Measurements from ENCODE around the gene VRTN. TPM values are rescaled to one million over a fixed set of nuclear protein-coding genes. Genes with fewer than 3 reads are reported as not detected.

VRTN gene
- total RNA-seq, 1 donor from 2014 or later, result 0.15 TPM

DNA sequence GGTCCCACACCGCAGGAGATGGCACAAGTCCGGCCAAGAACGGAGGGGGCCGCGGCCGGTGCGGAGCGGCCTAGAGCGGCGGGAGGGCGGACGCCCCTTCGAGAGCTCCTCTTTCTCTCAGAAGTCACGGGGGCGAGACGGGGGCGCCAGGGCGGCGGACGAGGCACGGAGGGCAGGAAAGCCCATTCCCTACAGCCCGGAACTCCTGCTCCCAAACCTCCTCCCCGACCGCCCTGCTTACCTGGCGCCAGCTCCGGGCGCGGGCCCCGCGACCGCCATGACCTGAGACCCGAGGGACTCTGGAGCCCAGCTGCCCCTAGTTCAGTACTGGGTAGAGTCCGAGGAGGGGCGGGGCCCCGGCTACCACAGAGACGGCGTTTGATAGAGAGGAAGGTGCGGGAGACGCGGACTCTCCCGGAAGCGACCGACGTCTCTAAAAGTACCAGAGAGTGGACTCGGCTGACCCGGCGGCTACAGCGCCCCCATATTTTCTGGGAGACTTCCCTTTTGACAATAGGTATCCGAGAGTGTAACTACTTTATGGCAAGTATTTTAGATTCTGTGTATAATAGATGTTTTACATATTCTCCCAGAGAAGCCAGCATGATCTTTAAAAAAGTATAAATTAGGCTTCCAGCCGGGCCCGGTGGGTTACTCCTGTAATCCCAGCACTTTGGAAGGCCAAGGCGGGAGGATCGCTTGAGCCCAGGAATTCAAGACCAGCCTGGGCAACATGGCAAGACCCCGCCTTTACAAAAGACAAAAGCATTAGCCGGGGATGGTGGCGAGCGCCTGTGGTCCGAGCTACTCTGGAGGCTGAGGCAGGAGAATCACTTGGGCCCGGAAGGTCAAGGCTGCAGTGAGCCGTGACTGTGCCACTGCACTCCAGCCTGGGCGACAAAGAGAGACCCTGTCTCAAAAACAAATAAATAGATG, 45.4 kb upstream of the VRTN start, which contains the start of gene ABCD4:
TSS of gene ABCD4 (minus strand) at position 301 of the 936 bp plus-strand sequence. CDS start at position 279, 22 bp downstream.
- TF ChIP-seq, protein P1, sequence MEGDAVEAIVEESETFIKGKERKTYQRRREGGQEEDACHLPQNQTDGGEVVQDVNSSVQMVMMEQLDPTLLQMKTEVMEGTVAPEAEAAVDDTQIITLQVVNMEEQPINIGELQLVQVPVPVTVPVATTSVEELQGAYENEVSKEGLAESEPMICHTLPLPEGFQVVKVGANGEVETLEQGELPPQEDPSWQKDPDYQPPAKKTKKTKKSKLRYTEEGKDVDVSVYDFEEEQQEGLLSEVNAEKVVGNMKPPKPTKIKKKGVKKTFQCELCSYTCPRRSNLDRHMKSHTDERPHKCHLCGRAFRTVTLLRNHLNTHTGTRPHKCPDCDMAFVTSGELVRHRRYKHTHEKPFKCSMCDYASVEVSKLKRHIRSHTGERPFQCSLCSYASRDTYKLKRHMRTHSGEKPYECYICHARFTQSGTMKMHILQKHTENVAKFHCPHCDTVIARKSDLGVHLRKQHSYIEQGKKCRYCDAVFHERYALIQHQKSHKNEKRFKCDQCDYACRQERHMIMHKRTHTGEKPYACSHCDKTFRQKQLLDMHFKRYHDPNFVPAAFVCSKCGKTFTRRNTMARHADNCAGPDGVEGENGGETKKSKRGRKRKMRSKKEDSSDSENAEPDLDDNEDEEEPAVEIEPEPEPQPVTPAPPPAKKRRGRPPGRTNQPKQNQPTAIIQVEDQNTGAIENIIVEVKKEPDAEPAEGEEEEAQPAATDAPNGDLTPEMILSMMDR (IDR thresholded peaks at IDR 0.05; ENCODE audit: partially characterized antibody, unreplicated experiment), result no peak
- no peaks in the 10 kb centered on the region for H3K4me1 Mint-ChIP-seq (ENCODE audit: low read depth, unreplicated experiment)
- no peaks in the 10 kb centered on the region for H3K27me3 Mint-ChIP-seq (ENCODE audit: unreplicated experiment)
- H3K36me3 Mint-ChIP-seq (ENCODE audit: unreplicated experiment), result peaks cover 5% of the 10 kb centered on the region
- peaks cover 6% of the 10 kb centered on the region for H3K9me3 Mint-ChIP-seq (ENCODE audit: unreplicated experiment)
- DNase-seq, result peak; percentile 97
- H3K27ac Mint-ChIP-seq (ENCODE audit: unreplicated experiment), result peak within 1 kb of the TSS; percentile 95
- peak within 1 kb of the TSS; percentile 93 for H3K4me3 Mint-ChIP-seq (ENCODE audit: unreplicated experiment)

- no peak overlapping the region for H3K4me3 Mint-ChIP-seq (ENCODE audit: unreplicated experiment)
Observed at GRCh38 chr14:74308695-74309094, 39.6 kb upstream of the VRTN start.

DNA sequence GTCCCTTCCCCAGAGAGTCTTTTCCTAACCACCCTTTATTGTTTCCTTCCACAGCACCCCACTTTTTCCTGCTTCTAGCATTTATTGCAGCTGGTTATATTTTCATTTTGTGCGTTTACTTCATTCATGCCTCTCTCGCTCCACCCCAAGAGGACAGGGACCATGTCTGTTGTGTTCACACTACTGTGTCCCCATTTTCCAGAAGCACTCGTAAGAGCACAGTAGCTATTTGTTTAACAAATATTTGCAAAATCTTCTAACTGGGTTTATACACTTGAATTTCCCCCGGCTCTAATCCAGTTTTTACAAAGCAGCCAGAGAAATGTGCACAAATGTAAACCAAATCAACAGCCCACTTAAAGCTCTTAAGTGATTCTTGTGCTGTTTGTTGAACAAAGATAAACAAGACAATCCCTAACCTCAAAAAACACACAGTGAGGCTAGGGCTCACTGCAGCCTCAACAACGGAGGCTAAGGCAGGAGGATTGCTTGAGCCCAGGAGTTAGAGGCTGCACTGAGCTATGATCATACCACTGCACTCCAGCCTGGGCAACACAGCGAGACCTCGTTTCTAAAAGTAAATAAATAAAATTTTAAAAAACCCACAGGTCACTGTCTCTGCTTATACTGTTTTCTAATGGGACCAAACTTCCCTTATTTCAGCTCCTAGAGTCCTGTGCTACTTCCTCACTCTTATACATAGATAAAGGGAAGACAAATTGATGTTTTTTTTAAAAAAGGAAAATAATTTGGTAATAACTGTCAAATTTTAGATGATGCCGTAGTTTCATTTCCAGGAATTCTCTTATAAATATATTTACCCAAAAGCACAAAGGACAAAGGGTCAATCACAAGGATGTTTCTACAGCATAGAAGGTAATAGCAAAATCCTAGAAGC, 38.9 kb upstream of the VRTN start:
- TF ChIP-seq, protein P1 (IDR thresholded peaks at IDR 0.05; ENCODE audit: partially characterized antibody, unreplicated experiment), result no peak
- DNase-seq, result no peak
- H3K27ac Mint-ChIP-seq (ENCODE audit: unreplicated experiment), result no peak overlapping the region
- H3K9me3 Mint-ChIP-seq (ENCODE audit: unreplicated experiment), result no peaks in the 10 kb centered on the region
- no peaks in the 10 kb centered on the region for H3K36me3 Mint-ChIP-seq (ENCODE audit: unreplicated experiment)
- no peaks in the 10 kb centered on the region for H3K4me1 Mint-ChIP-seq (ENCODE audit: low read depth, unreplicated experiment)
- H3K4me3 Mint-ChIP-seq (ENCODE audit: unreplicated experiment), result no peak overlapping the region
- H3K27me3 Mint-ChIP-seq (ENCODE audit: unreplicated experiment), result no peaks in the 10 kb centered on the region

More at GRCh38 chr14:74308695-74309094, 39.6 kb upstream of the VRTN start:
- Mint-ChIP-seq H3K27me3 (ENCODE audit: unreplicated experiment) (no peaks in the 10 kb centered on the region), H3K27ac (ENCODE audit: unreplicated experiment) (no peak overlapping the region), H3K4me1 (ENCODE audit: low read depth, unreplicated experiment) (no peaks in the 10 kb centered on the region), H3K9me3 (ENCODE audit: unreplicated experiment) (no peaks in the 10 kb centered on the region), H3K36me3 (ENCODE audit: unreplicated experiment) (no peaks in the 10 kb centered on the region)
- TF ChIP-seq, protein P1 (IDR thresholded peaks at IDR 0.05; ENCODE audit: partially characterized antibody, unreplicated experiment), result no peak
- no peak for DNase-seq

- Mint-ChIP-seq H3K27ac (ENCODE audit: unreplicated experiment) (no peak overlapping the region), H3K4me3 (ENCODE audit: unreplicated experiment) (no peak overlapping the region), H3K27me3 (ENCODE audit: unreplicated experiment) (peaks cover 5% of the 10 kb centered on the region), H3K36me3 (ENCODE audit: unreplicated experiment) (no peaks in the 10 kb centered on the region), H3K9me3 (ENCODE audit: unreplicated experiment) (no peaks in the 10 kb centered on the region), H3K4me1 (ENCODE audit: low read depth, unreplicated experiment) (no peaks in the 10 kb centered on the region)
- TF ChIP-seq, protein P1 (IDR thresholded peaks at IDR 0.05; ENCODE audit: partially characterized antibody, unreplicated experiment), result no peak
- DNase-seq, result no peak
Observed at GRCh38 chr14:74312161-74312560, 36.1 kb upstream of the VRTN start.

All from glutamatergic neuron (in vitro differentiated cells).